ENCODE results near the gene SLC6A19. TPM values are rescaled to one million over a fixed set of nuclear protein-coding genes. Genes with fewer than 3 reads are reported as not detected.

SLC6A19 gene
- polyA plus RNA-seq, 1 of the 3 experiments (the other 2 are of a cell fraction): not detected

DNA sequence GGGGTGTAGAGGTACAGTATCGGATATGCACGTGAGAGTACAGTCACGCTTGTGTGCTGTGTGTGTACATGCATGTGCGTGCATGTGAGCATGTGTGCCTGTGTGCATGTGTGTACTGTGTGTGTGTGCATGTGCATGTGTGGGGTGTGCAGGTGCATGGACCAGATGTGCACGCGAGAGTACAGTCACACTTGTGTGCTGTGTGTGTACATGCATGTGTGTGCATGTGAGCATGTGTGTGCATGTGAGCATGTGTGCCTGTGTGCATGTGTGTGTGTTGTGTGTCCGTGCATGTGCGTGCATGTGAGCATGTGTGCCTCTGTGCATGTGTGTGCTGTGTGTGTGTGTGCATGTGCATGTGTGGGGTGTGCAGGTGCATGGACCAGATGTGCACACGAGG is 10.3 kb downstream of the SLC6A19 start:
- ChIA-PET CTCF (no interaction called here), POLR2A (no interaction called here)
- H3K9me3 ChIP-seq: no peaks in the 10 kb centered on the region
- H3K79me2 ChIP-seq (ENCODE audit: insufficient read depth): no peaks in the 10 kb centered on the region
- WGBS (ENCODE audit: low lambda C conversion rate): 58% methylated on average over 7 of the region's 9 CpGs
- DNase-seq: no peak
- H3K4me3 ChIP-seq (ENCODE audit: low read depth in 2 of 2, low read length in 1 of 2): no peak overlapping the region
- H3K27me3 ChIP-seq (ENCODE audit: insufficient read depth): 0 out of 2 replicates have a peak, but pooled peaks cover 15% of the 10 kb centered on the region
- H2AFZ ChIP-seq (ENCODE audit: low read depth): no peak overlapping the region
- no peak overlapping the region for H3K4me2 ChIP-seq
- H3K4me1 ChIP-seq (ENCODE audit: control insufficient read depth in 1 of 2, insufficient read depth in 2 of 2, low read depth in 1 of 2, low read length in 1 of 2): no peaks in the 10 kb centered on the region
- no peaks in the 10 kb centered on the region for H3K9me2 ChIP-seq
- TF ChIP-seq JUND (IDR thresholded peaks at IDR 0.05): no peak
- no peak for TF ChIP-seq GATA2 (CRISPR knock-in tag; IDR thresholded peaks at IDR 0.05)
- no peak for TF ChIP-seq CTCF (IDR thresholded peaks at IDR 0.05)
- TF ChIP-seq, protein P1, sequence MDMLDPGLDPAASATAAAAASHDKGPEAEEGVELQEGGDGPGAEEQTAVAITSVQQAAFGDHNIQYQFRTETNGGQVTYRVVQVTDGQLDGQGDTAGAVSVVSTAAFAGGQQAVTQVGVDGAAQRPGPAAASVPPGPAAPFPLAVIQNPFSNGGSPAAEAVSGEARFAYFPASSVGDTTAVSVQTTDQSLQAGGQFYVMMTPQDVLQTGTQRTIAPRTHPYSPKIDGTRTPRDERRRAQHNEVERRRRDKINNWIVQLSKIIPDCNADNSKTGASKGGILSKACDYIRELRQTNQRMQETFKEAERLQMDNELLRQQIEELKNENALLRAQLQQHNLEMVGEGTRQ (IDR thresholded peaks at IDR 0.05; ENCODE audit: borderline replicate concordance, low read depth, low read length): no peak
- TF ChIP-seq FOXM1 (IDR thresholded peaks at IDR 0.05; ENCODE audit: low read depth): no peak
- TF ChIP-seq RCOR1 (IDR thresholded peaks at IDR 0.05; ENCODE audit: low read length): no peak
- no peak for TF ChIP-seq ELF1 (IDR thresholded peaks at IDR 0.05)
- TF ChIP-seq SMC3 (IDR thresholded peaks at IDR 0.05; ENCODE audit: low read depth, low read length): no peak
- TF ChIP-seq ZBTB33 (IDR thresholded peaks at IDR 0.05; ENCODE audit: borderline replicate concordance, low read depth): no peak
- TF ChIP-seq TAF1 (IDR thresholded peaks at IDR 0.05; ENCODE audit: borderline replicate concordance, low read depth, low read length): no peak
- TF ChIP-seq RXRA (IDR thresholded peaks at IDR 0.05; ENCODE audit: borderline replicate concordance, low read depth): no peak
- no peak for TF ChIP-seq FOXJ3 (CRISPR knock-in tag; IDR thresholded peaks at IDR 0.05)
- TF ChIP-seq MEF2A (IDR thresholded peaks at IDR 0.05; ENCODE audit: borderline replicate concordance, low read depth): no peak
- H3K9ac ChIP-seq: no peak overlapping the region
- no peak overlapping the region for H3K27ac ChIP-seq (ENCODE audit: low read depth in 2 of 2, low read length in 1 of 2)
- H3K36me3 ChIP-seq (replicated peaks in 1 of 2; ENCODE audit: control insufficient read depth in 1 of 2, insufficient read depth in 2 of 2, low read length in 1 of 2): no peaks in the 10 kb centered on the region
- no peaks in the 10 kb centered on the region for H3F3A ChIP-seq (replicated peaks; ENCODE audit: insufficient read depth)
- H4K20me1 ChIP-seq (ENCODE audit: insufficient read depth): no peaks in the 10 kb centered on the region

GRCh38 chr5:1212271-1212670 is 10.9 kb downstream of the SLC6A19 start:
- no peaks in the 10 kb centered on the region for H3K79me2 ChIP-seq (ENCODE audit: insufficient read depth)
- no peak overlapping the region for H3K4me3 ChIP-seq (ENCODE audit: low read depth in 2 of 2, low read length in 1 of 2)
- POLR2A ChIA-PET: no interaction called here
- H3K36me3 ChIP-seq (replicated peaks in 1 of 2; ENCODE audit: control insufficient read depth in 1 of 2, insufficient read depth in 2 of 2, low read length in 1 of 2): no peaks in the 10 kb centered on the region
- no peak for DNase-seq
- 0 out of 2 replicates have a peak, but pooled peaks cover 10% of the 10 kb centered on the region for H3K27me3 ChIP-seq (ENCODE audit: insufficient read depth)
- no peaks in the 10 kb centered on the region for H3K4me1 ChIP-seq (ENCODE audit: control insufficient read depth in 1 of 2, insufficient read depth in 2 of 2, low read depth in 1 of 2, low read length in 1 of 2)
- no peaks in the 10 kb centered on the region for H3K9me3 ChIP-seq
- H3K4me2 ChIP-seq: no peak overlapping the region
- no peaks in the 10 kb centered on the region for H4K20me1 ChIP-seq (ENCODE audit: insufficient read depth)
- no peak overlapping the region for H2AFZ ChIP-seq (ENCODE audit: low read depth)
- H3F3A ChIP-seq (replicated peaks; ENCODE audit: insufficient read depth): no peaks in the 10 kb centered on the region
- no peak overlapping the region for H3K27ac ChIP-seq (ENCODE audit: low read depth in 2 of 2, low read length in 1 of 2)
- WGBS (ENCODE audit: low lambda C conversion rate): 71% methylated on average over 9 of the region's 20 CpGs
- TF ChIP-seq YY1 (IDR thresholded peaks at IDR 0.05; ENCODE audit: low read depth): no peak
- TF ChIP-seq FOXJ3 (CRISPR knock-in tag; IDR thresholded peaks at IDR 0.05): no peak
- TF ChIP-seq USF1 (IDR thresholded peaks at IDR 0.05; ENCODE audit: borderline replicate concordance, low read depth): no peak
- no peak for TF ChIP-seq PBX3 (IDR thresholded peaks at IDR 0.05)
- TF ChIP-seq RCOR1 (IDR thresholded peaks at IDR 0.05; ENCODE audit: low read length): no peak
- no peak overlapping the region for H3K9ac ChIP-seq
- H3K9me2 ChIP-seq: no peaks in the 10 kb centered on the region
- CTCF ChIA-PET: no interaction called here

All from SK-N-SH (cell line).